ENCODE data around the gene APOO. TPM values are rescaled to one million over a fixed set of nuclear protein-coding genes. Genes with fewer than 3 reads are reported as not detected.

The APOO gene
- total RNA-seq, 4 donors from 2014 or later, result 2.0 to 21.9 (median 11.2) TPM

GRCh38 chrX:23945206-23945605 is 37.5 kb upstream of the APOO start:
- H3K4me1 ChIP-seq, result no peaks in the 10 kb centered on the region
- H3K36me3 ChIP-seq, result no peaks in the 10 kb centered on the region
- H3K27ac ChIP-seq, result no peak overlapping the region
- TF ChIP-seq CTCF (IDR thresholded peaks at IDR 0.05), result no peak
- no peak for TF ChIP-seq POLR2A (IDR thresholded peaks at IDR 0.05)
- no peak for DNase-seq
- no peaks in the 10 kb centered on the region for H3K9me3 ChIP-seq
- intact Hi-C loops (cut with DNase I; ENCODE audit: low total_unique reads), result no loop called here
- peaks cover 0 to 3% of the 10 kb centered on the region in 2 donors for H3K27me3 ChIP-seq
- H3K4me3 ChIP-seq, result no peak overlapping the region

- Histone ChIP-seq H3K9me3 (no peaks in the 10 kb centered on the region), H3K27me3 (peaks cover 0 to 3% of the 10 kb centered on the region in 2 donors), H3K4me1 (no peaks in the 10 kb centered on the region), H3K36me3 (no peaks in the 10 kb centered on the region), H3K27ac (no peak overlapping the region), H3K4me3 (no peak overlapping the region)
- no peak for DNase-seq
- intact Hi-C loops (cut with DNase I; ENCODE audit: low total_unique reads), result no loop called here
- TF ChIP-seq CTCF (IDR thresholded peaks at IDR 0.05), result no peak
- no peak for TF ChIP-seq POLR2A (IDR thresholded peaks at IDR 0.05)
These were observed 36.5 kb upstream of the APOO start for GRCh38 chrX:23944234-23944633.

- TF ChIP-seq POLR2A (IDR thresholded peaks at IDR 0.05) (no peak), CTCF (IDR thresholded peaks at IDR 0.05) (no peak)
- Histone ChIP-seq H3K9me3 (no peaks in the 10 kb centered on the region), H3K4me3 (no peak overlapping the region), H3K4me1 (no peaks in the 10 kb centered on the region), H3K36me3 (no peaks in the 10 kb centered on the region), H3K27ac (no peak overlapping the region), H3K27me3 (peaks cover 0 to 7% of the 10 kb centered on the region in 2 donors)
- intact Hi-C loops (cut with DNase I; ENCODE audit: low total_unique reads), result no loop called here
- DNase-seq, result no peak
These were observed 31.5 kb upstream of the APOO start for GRCh38 chrX:23939203-23939602.

GRCh38 chrX:23938690-23939089 is 31.0 kb upstream of the APOO start:
- no peaks in the 10 kb centered on the region for H3K36me3 ChIP-seq
- H3K27me3 ChIP-seq, result peaks cover 0 to 7% of the 10 kb centered on the region in 2 donors
- intact Hi-C loops (cut with DNase I; ENCODE audit: low total_unique reads), result no loop called here
- no peak for DNase-seq
- H3K9me3 ChIP-seq, result no peaks in the 10 kb centered on the region
- H3K27ac ChIP-seq, result no peak overlapping the region
- H3K4me1 ChIP-seq, result no peaks in the 10 kb centered on the region
- no peak overlapping the region for H3K4me3 ChIP-seq
- TF ChIP-seq CTCF (IDR thresholded peaks at IDR 0.05) (no peak), POLR2A (IDR thresholded peaks at IDR 0.05) (no peak)

GRCh38 chrX:23937100-23937499 is 29.4 kb upstream of the APOO start:
- Histone ChIP-seq H3K4me3 (no peak overlapping the region), H3K27me3 (peaks cover 0 to 7% of the 10 kb centered on the region in 2 donors), H3K27ac (no peak overlapping the region), H3K36me3 (no peaks in the 10 kb centered on the region), H3K4me1 (no peaks in the 10 kb centered on the region), H3K9me3 (no peaks in the 10 kb centered on the region)
- DNase-seq, result no peak
- intact Hi-C loops (cut with DNase I; ENCODE audit: low total_unique reads), result no loop called here
- TF ChIP-seq POLR2A (IDR thresholded peaks at IDR 0.05) (no peak), CTCF (IDR thresholded peaks at IDR 0.05) (no peak)

Data from uterus (tissue), 4 donors.